Lung (tissue), 12 donors: Measurements from ENCODE around the gene ADM. TPM values are rescaled to one million over a fixed set of nuclear protein-coding genes. Genes with fewer than 3 reads are reported as not detected.

Experiments used
- ATAC-seq: fragments of 200-7000 bp; cut with Tn5 transposase; one replicate; pipeline ENCODE4 v1.9.1; 2020; ENCODE audit warnings: moderate number of reproducible peaks; ENCODE audit not compliant: insufficient read depth, low FRiP score
- DNase-seq, 3 donors: peaks; one replicate each; pipeline ENCODE4 v3.0.0-alpha.2; 2013 to 2017
- H3K27ac ChIP-seq, 2 donors: one replicate each; pipeline ENCODE4 v1.5.1; 2013; ENCODE audit warnings: mild to moderate bottlenecking in 2 of 2, moderate library complexity in 2 of 2, control low read depth in 1 of 2, inconsistent platforms in 1 of 2, low read depth in 1 of 2, low read length in 1 of 2
- H3K27me3 ChIP-seq, 3 donors: one replicate each; pipeline ENCODE4 v1.5.1; 2013; ENCODE audit warnings: low read length in 2 of 3; ENCODE audit not compliant: control insufficient read depth in 3 of 3, insufficient read depth in 3 of 3
- H3K36me3 ChIP-seq, 4 donors: one replicate each; pipeline ENCODE4 v1.5.1; 2013; ENCODE audit warnings: low read length in 4 of 4, mild to moderate bottlenecking in 1 of 4, moderate library complexity in 1 of 4; ENCODE audit not compliant: control insufficient read depth in 4 of 4, insufficient read depth in 4 of 4
- H3K4me1 ChIP-seq, 5 donors: one replicate each; pipeline ENCODE4 v1.5.1; 2013; ENCODE audit warnings: low read length in 5 of 5, mild to moderate bottlenecking in 2 of 5, moderate library complexity in 1 of 5; ENCODE audit not compliant: control insufficient read depth in 5 of 5, insufficient read depth in 5 of 5
- H3K4me3 ChIP-seq: one replicate; pipeline ENCODE4 v1.5.1; 2013; ENCODE audit warnings: mild to moderate bottlenecking, control low read depth, moderate library complexity
- H3K9ac ChIP-seq, 2 donors: one replicate each; pipeline ENCODE4 v1.5.1; 2013; ENCODE audit warnings: low read length in 2 of 2, control low read depth in 1 of 2; ENCODE audit not compliant: insufficient read depth in 1 of 2
- H3K9me3 ChIP-seq, 4 donors: one replicate each; pipeline ENCODE4 v1.5.1; 2013; ENCODE audit warnings: low read length in 3 of 4, mild to moderate bottlenecking in 1 of 4, moderate library complexity in 1 of 4; ENCODE audit not compliant: control insufficient read depth in 4 of 4, insufficient read depth in 3 of 4
- CTCF ChIP-seq: IDR thresholded peaks from 2 replicates; pipeline ENCODE4 v1.5.1; 2012; ENCODE audit warnings: mild to moderate bottlenecking; ENCODE audit errors: control extremely low read depth, extremely low read depth
- WGBS, 2 donors: extraction: QIAGEN DNeasy Blood & Tissue Kit; methylation state at CpG; one replicate each; pipeline ENCODE4 v1.1.7; 2013; 5-methylcytosine and 5-hydroxymethylcytosine counted together
- polyA plus RNA-seq, 2 donors: library from polyadenylated mRNA; stranded (reverse); fragments of 200-250 nt; gene quantifications; one replicate each; pipeline ENCODE4 v1.2.1, GENCODE V29; 2013
- total RNA-seq, 2 donors: library from RNA; depleted of rRNA in 1 of 2; stranded (reverse); fragments of >200 nt in 1 of 2; gene quantifications; one replicate each; pipeline ENCODE4 v1.2.1, GENCODE V29; 2014 to 2021
- donor health status: control.
- donor health status: control.
- donor health status: Bipolar disorder and iron deficiency.
- donor health status: healthy.
- donor health status: DM: yes; HTN: yes; CAD: no.

The ADM gene
- total and polyA plus RNA-seq, 4 donors: 16.2 to 349 (median 44.7) TPM

- Histone ChIP-seq H3K4me3 (no peak overlapping the region), H3K27me3 (no peaks in the 10 kb centered on the region), H3K27ac (no peak overlapping the region), H3K36me3 (peaks cover 0 to 6% (median 0%) of the 10 kb centered on the region in 4 donors), H3K4me1 (peaks cover 0 to 7% (median 0%) of the 10 kb centered on the region in 5 donors), H3K9me3 (no peaks in the 10 kb centered on the region), H3K9ac (no peak overlapping the region)
- TF ChIP-seq CTCF: no peak
- no peak for ATAC-seq
- peak in 1 of 3 donors; percentile 6 for DNase-seq
Observed at GRCh38 chr11:10273738-10274137, 31.1 kb upstream of the ADM start.

GRCh38 chr11:10274726-10275125 lies 30.1 kb upstream of the ADM start:
- WGBS, 2 donors: 58 to 80% methylated on average over 1 of the region's 1 CpG
- no peak for TF ChIP-seq CTCF

GRCh38 chr11:10275714-10276113 lies 29.2 kb upstream of the ADM start:
- H3K9me3 ChIP-seq: no peaks in the 10 kb centered on the region
- no peak for TF ChIP-seq CTCF
- DNase-seq: no peak
- no peak overlapping the region for H3K4me3 ChIP-seq
- H3K36me3 ChIP-seq: no peaks in the 10 kb centered on the region
- no peak overlapping the region for H3K27ac ChIP-seq
- no peak for ATAC-seq
- H3K9ac ChIP-seq: no peak overlapping the region
- H3K27me3 ChIP-seq: no peaks in the 10 kb centered on the region
- peaks cover 0 to 5% (median 0%) of the 10 kb centered on the region in 5 donors for H3K4me1 ChIP-seq

More at GRCh38 chr11:10274726-10275125, 30.1 kb upstream of the ADM start:
- Histone ChIP-seq H3K27ac (no peak overlapping the region), H3K4me3 (no peak overlapping the region), H3K36me3 (no peaks in the 10 kb centered on the region), H3K9ac (no peak overlapping the region), H3K27me3 (no peaks in the 10 kb centered on the region), H3K4me1 (peaks cover 0 to 5% (median 0%) of the 10 kb centered on the region in 5 donors), H3K9me3 (no peaks in the 10 kb centered on the region)
- ATAC-seq: no peak
- DNase-seq: no peak

GRCh38 chr11:10282117-10282516 lies 22.8 kb upstream of the ADM start:
- H3K4me3 ChIP-seq: no peak overlapping the region
- no peaks in the 10 kb centered on the region for H3K27me3 ChIP-seq
- DNase-seq (no peak), ATAC-seq (no peak)
- H3K9me3 ChIP-seq: no peaks in the 10 kb centered on the region
- no peak overlapping the region for H3K9ac ChIP-seq
- TF ChIP-seq CTCF: no peak
- H3K4me1 ChIP-seq: peaks cover 0 to 3% (median 0%) of the 10 kb centered on the region in 5 donors
- H3K36me3 ChIP-seq: no peaks in the 10 kb centered on the region
- H3K27ac ChIP-seq: no peak overlapping the region
